Activated B cell treated with CpG ODN at 0.5 μM for 24 hours (primary cell): ENCODE results near the gene FIBCD1. TPM values are rescaled to one million over a fixed set of nuclear protein-coding genes. Genes with fewer than 3 reads are reported as not detected.

ENCODE experiments used
- ATAC-seq: fragments of 200-7000 bp; cut with Tn5 transposase; one replicate; pipeline ENCODE4 v1.10.0; 2021; ENCODE audit warnings: low read depth, mild to moderate bottlenecking, moderate library complexity
- CTCF ChIA-PET: fragments of 350-600 bp; sonication (Branson Sonifier 250); formaldehyde crosslinking; loops from one replicate; lab custom pipeline; 2021; ENCODE audit warnings: antibody characterized with exemption; lab: Charles Lee
- POLR2A ChIA-PET: fragments of 350-600 bp; sonication (Branson Sonifier 250); formaldehyde crosslinking; loops from one replicate; lab custom pipeline; 2021; ENCODE audit warnings: antibody characterized with exemption; lab: Charles Lee
- DNase-seq: peaks from one replicate; pipeline ENCODE4 v3.0.0; 2022
- H3K27ac Mint-ChIP-seq: one replicate; pipeline ENCODE4 v1.8.0; 2020; ENCODE audit warnings: mixed read lengths
- H3K27me3 Mint-ChIP-seq: one replicate; pipeline ENCODE4 v1.8.0; 2021; ENCODE audit warnings: mixed read lengths
- H3K36me3 Mint-ChIP-seq: one replicate; pipeline ENCODE4 v1.8.0; 2021; ENCODE audit warnings: low read depth, mixed read lengths
- H3K4me1 Mint-ChIP-seq: one replicate; pipeline ENCODE4 v1.8.0; 2021; ENCODE audit warnings: mixed read lengths
- H3K4me3 Mint-ChIP-seq: one replicate; pipeline ENCODE4 v1.8.0; 2020; ENCODE audit warnings: mild to moderate bottlenecking, mixed read lengths
- H3K9me3 Mint-ChIP-seq: one replicate; pipeline ENCODE4 v1.8.0; 2020; ENCODE audit warnings: mixed read lengths
- intact Hi-C: fragments of 100-400 bp; cut with micrococcal nuclease; formaldehyde crosslinking; loops from one replicate; pipeline ENCODE4 v1.15.1; 2024
- total RNA-seq: library from RNA; stranded (reverse); gene quantifications from 2 replicates; pipeline ENCODE4 v1.2.3, GENCODE V29; 2022
- TF ChIP-seq, protein P1 (sequence below): fragments of 200-600 bp; IDR thresholded peaks from one replicate; pipeline ENCODE4 v1.8.0; 2022; ENCODE audit warnings: antibody characterized with exemption, mild to moderate bottlenecking

The FIBCD1 gene
- total RNA-seq, 1 donor from 2014 or later = not detected

GRCh38 chr9:130979591-130980385 lies 40.7 kb upstream of the FIBCD1 start:
- DNase-seq (no peak), ATAC-seq (no peak)
- ChIA-PET POLR2A (no interaction called here), CTCF (no interaction called here)
- Mint-ChIP-seq H3K27me3 (no peaks in the 10 kb centered on the region), H3K9me3 (no peaks in the 10 kb centered on the region), H3K27ac (no peak overlapping the region), H3K4me1 (no peaks in the 10 kb centered on the region), H3K4me3 (no peak overlapping the region), H3K36me3 (no peaks in the 10 kb centered on the region)
- TF ChIP-seq, protein P1, sequence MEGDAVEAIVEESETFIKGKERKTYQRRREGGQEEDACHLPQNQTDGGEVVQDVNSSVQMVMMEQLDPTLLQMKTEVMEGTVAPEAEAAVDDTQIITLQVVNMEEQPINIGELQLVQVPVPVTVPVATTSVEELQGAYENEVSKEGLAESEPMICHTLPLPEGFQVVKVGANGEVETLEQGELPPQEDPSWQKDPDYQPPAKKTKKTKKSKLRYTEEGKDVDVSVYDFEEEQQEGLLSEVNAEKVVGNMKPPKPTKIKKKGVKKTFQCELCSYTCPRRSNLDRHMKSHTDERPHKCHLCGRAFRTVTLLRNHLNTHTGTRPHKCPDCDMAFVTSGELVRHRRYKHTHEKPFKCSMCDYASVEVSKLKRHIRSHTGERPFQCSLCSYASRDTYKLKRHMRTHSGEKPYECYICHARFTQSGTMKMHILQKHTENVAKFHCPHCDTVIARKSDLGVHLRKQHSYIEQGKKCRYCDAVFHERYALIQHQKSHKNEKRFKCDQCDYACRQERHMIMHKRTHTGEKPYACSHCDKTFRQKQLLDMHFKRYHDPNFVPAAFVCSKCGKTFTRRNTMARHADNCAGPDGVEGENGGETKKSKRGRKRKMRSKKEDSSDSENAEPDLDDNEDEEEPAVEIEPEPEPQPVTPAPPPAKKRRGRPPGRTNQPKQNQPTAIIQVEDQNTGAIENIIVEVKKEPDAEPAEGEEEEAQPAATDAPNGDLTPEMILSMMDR = no peak
- intact Hi-C loops = no loop called here

GRCh38 chr9:130977811-130978221 lies 38.8 kb upstream of the FIBCD1 start:
- CTCF ChIA-PET = no interaction called here
- intact Hi-C loops = no loop called here
- TF ChIP-seq, protein P1 = no peak
- no peaks in the 10 kb centered on the region for H3K36me3 Mint-ChIP-seq
- no peaks in the 10 kb centered on the region for H3K4me1 Mint-ChIP-seq
- no peak overlapping the region for H3K27ac Mint-ChIP-seq
- H3K27me3 Mint-ChIP-seq = peaks cover 5% of the 10 kb centered on the region
- ATAC-seq (no peak), DNase-seq (no peak)
- POLR2A ChIA-PET = no interaction called here
- no peak overlapping the region for H3K4me3 Mint-ChIP-seq
- H3K9me3 Mint-ChIP-seq = no peaks in the 10 kb centered on the region

DNA sequence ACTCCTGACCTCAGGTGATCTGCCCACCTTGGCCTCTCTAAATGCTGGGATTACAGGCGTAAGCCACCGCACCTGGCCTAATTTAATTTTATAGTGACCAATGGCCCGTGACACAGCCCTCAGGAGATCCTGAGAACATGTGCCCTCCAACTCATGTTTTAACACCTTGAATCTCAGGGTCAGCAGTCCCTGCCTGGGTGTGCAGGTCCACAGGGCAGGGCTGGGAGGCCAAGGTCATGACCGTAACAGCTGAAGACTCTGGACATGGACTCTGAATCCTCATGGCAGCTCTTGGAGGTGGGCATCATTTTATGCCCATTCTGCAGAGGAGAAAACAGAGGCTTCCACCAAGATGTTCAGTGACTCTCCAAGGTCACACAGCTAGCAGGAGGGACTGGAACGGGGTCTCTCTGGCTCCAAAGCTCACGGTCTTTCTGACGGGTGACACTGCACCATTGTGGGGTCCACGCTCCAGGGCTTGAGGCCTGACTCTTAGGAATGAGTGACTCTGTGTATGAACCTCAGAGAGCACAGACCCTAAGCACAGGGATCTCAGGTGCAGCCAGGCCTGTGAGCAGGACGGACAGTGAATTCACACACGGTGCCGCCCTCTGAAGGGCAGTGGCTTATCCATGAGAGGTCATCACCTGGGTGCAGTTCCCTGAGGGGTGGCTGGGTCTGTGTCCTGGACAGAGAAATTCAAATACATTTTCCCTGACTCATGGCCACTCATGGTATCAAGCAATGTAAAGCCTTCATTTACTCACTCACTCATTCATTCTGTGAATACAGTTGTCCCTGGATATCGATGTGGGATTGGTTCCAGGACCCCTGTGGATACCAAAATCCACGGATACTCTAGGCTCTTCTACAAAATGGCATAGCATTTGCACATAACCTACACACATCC lies 37.1 kb upstream of the FIBCD1 start:
- TF ChIP-seq, protein P1 = no peak
- ATAC-seq = no peak
- ChIA-PET CTCF (no interaction called here), POLR2A (no interaction called here)
- intact Hi-C loops = no loop called here
- no peaks in the 10 kb centered on the region for H3K9me3 Mint-ChIP-seq
- no peaks in the 10 kb centered on the region for H3K4me1 Mint-ChIP-seq
- no peak overlapping the region for H3K27ac Mint-ChIP-seq
- no peak overlapping the region for H3K4me3 Mint-ChIP-seq
- H3K36me3 Mint-ChIP-seq = no peaks in the 10 kb centered on the region
- peaks cover 13% of the 10 kb centered on the region for H3K27me3 Mint-ChIP-seq
- DNase-seq = no peak

GRCh38 chr9:130975156-130975555 lies 36.1 kb upstream of the FIBCD1 start:
- TF ChIP-seq, protein P1 = no peak
- H3K9me3 Mint-ChIP-seq = no peaks in the 10 kb centered on the region
- ATAC-seq (no peak), DNase-seq (no peak)
- H3K4me3 Mint-ChIP-seq = no peak overlapping the region
- no peaks in the 10 kb centered on the region for H3K4me1 Mint-ChIP-seq
- intact Hi-C loops = no loop called here
- CTCF ChIA-PET = no interaction called here
- peaks cover 13% of the 10 kb centered on the region for H3K27me3 Mint-ChIP-seq
- no peak overlapping the region for H3K27ac Mint-ChIP-seq
- POLR2A ChIA-PET = no interaction called here
- H3K36me3 Mint-ChIP-seq = no peaks in the 10 kb centered on the region

DNA sequence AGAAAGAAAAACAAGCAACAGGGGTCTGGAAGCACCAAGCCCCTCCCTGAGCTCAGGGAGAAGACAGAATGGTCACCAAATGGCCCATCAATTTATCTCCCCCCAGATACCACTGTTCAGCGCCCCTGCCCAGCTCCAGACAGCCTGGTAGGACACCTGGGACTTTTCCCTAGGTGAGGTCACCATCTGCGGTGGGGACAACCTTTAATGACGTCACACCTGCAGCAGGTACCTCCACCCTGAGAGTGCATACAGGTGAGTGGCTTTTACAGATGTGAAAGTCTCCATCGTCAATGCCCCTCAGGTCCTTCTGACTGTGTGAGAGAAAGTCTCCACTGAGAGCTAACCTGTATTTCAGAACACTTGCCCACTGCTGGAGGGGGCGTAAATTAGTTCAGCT lies 35.6 kb upstream of the FIBCD1 start:
- ChIA-PET POLR2A (no interaction called here), CTCF (no interaction called here)
- Mint-ChIP-seq H3K27ac (no peak overlapping the region), H3K36me3 (no peaks in the 10 kb centered on the region), H3K9me3 (no peaks in the 10 kb centered on the region), H3K27me3 (peaks cover 13% of the 10 kb centered on the region), H3K4me1 (no peaks in the 10 kb centered on the region), H3K4me3 (no peak overlapping the region)
- intact Hi-C loops = no loop called here
- TF ChIP-seq, protein P1 = no peak
- ATAC-seq (no peak), DNase-seq (no peak)
